GM23338 (cell line): ENCODE results near the gene LRRFIP2.

Experiments used
- CTCF ChIP-seq, 2 experiments: fragments of 200-600 bp in 1 of 2; sonication (generic) in 1 of 2; conservative IDR thresholded peaks; 2 replicates each; pipeline versions ENCODE4 v1.5.1 to v1.6.1; 2016 to 2017; ENCODE audit warnings: antibody characterized with exemption in 2 of 2, low read depth in 2 of 2, mild to moderate bottlenecking in 2 of 2, moderate library complexity in 1 of 2
- EZH2 ChIP-seq: fragments of 200-600 bp; sonication (generic); IDR thresholded peaks from one replicate; pipeline ENCODE4 v1.8.0; 2017; ENCODE audit warnings: antibody characterized with exemption, mild to moderate bottlenecking, low read depth; ENCODE audit not compliant: unreplicated experiment
- POLR2AphosphoS5 ChIP-seq: IDR thresholded peaks from 2 replicates; pipeline ENCODE4 v1.6.1; 2016; ENCODE audit warnings: antibody characterized with exemption, low read depth
- REST ChIP-seq: IDR thresholded peaks from one replicate; pipeline ENCODE4 v1.6.1; 2018; ENCODE audit warnings: antibody characterized with exemption; ENCODE audit not compliant: unreplicated experiment
- STAT1 ChIP-seq: IDR thresholded peaks from one replicate; pipeline ENCODE4 v1.6.1; 2016; ENCODE audit warnings: antibody characterized with exemption; ENCODE audit not compliant: unreplicated experiment

GRCh38 chr3:37068031-37068430, 106.4 kb downstream of the LRRFIP2 start:
- TF ChIP-seq CTCF (conservative IDR thresholded peaks at IDR 0.05; ENCODE audit: low read depth in 2 of 2), result no peak
- no peak for TF ChIP-seq EZH2
- no peak for TF ChIP-seq STAT1
- no peak for TF ChIP-seq POLR2AphosphoS5
- no peak for TF ChIP-seq REST
